Neural progenitor cell (in vitro differentiated cells): ENCODE data around the gene SEMA5B.

Source experiments
- EZH2 ChIP-seq: fragments of 200-600 bp; sonication (generic); IDR thresholded peaks from 2 replicates; pipeline ENCODE4 v1.6.1; 2017; ENCODE audit warnings: antibody characterized with exemption, mild to moderate bottlenecking, moderate library complexity
- EZH2phosphoT487 ChIP-seq: fragments of 200-600 bp; sonication (generic); IDR thresholded peaks from 2 replicates; pipeline ENCODE4 v1.6.1; 2017; ENCODE audit warnings: antibody characterized with exemption
- TF ChIP-seq, protein P1 (sequence below): fragments of 200-600 bp; sonication (generic); IDR thresholded peaks from 2 replicates; pipeline ENCODE4 v1.5.1; 2017; ENCODE audit warnings: antibody characterized with exemption, mild to moderate bottlenecking

DNA sequence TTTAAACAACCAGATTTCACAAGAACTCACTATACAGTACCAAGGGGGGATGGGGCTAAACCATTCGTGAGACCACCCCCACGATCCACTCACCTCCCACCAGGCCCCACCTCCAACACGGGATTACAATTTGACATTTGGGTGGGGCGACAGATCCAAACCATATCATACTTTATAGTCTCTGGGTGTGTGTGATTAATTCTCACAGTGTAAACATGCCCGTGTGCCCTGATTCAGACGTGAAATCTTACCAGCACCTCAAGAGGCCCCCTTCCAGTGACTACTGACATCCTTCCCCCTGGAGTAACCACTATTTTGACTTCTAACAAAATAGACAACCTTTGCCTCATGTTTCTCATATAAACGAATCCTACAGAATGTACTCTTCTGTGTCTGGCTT, 34.3 kb upstream of the SEMA5B start:
- TF ChIP-seq, protein P1, sequence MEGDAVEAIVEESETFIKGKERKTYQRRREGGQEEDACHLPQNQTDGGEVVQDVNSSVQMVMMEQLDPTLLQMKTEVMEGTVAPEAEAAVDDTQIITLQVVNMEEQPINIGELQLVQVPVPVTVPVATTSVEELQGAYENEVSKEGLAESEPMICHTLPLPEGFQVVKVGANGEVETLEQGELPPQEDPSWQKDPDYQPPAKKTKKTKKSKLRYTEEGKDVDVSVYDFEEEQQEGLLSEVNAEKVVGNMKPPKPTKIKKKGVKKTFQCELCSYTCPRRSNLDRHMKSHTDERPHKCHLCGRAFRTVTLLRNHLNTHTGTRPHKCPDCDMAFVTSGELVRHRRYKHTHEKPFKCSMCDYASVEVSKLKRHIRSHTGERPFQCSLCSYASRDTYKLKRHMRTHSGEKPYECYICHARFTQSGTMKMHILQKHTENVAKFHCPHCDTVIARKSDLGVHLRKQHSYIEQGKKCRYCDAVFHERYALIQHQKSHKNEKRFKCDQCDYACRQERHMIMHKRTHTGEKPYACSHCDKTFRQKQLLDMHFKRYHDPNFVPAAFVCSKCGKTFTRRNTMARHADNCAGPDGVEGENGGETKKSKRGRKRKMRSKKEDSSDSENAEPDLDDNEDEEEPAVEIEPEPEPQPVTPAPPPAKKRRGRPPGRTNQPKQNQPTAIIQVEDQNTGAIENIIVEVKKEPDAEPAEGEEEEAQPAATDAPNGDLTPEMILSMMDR: no peak
- TF ChIP-seq EZH2 (no peak), EZH2phosphoT487 (no peak)
